Common myeloid progenitor, CD34-positive (primary cell): ENCODE data around the gene SPDYE4. TPM values are rescaled to one million over a fixed set of nuclear protein-coding genes. Genes with fewer than 3 reads are reported as not detected.
A peak's percentile ranks its signal among the peaks of the same experiment; 100 is the strongest.
"Not testable (repeated sequence)": the region's sequence is repeated elsewhere in the genome, so short reads cannot be mapped to it uniquely, and the experiment has no call there.

ENCODE experiments used
- CTCF ChIA-PET: fragments of 350-600 bp; sonication (Branson Sonifier 250); formaldehyde crosslinking; loops from one replicate; lab custom pipeline; 2021; ENCODE audit warnings: antibody characterized with exemption; lab: Charles Lee
- POLR2A ChIA-PET: fragments of 350-600 bp; sonication (Branson Sonifier 250); formaldehyde crosslinking; loops from one replicate; lab custom pipeline; 2021; ENCODE audit warnings: antibody characterized with exemption; lab: Charles Lee
- DNase-seq, 3 donors: peaks; one replicate each; pipeline versions ENCODE4 v3.0.0 to v3.0.0-alpha.2; 2013
- H3K27ac ChIP-seq, 2 experiments: 1 replicate in 1 of 2; 2 replicates in 1 of 2; pipeline ENCODE4 v1.7.0; 2013; ENCODE audit warnings: inconsistent platforms in 2 of 2, low read length in 2 of 2, mild to moderate bottlenecking in 2 of 2, low read depth in 1 of 2, moderate library complexity in 1 of 2; ENCODE audit not compliant: severe bottlenecking in 2 of 2, insufficient read depth in 1 of 2, poor library complexity in 1 of 2
- H3K27me3 ChIP-seq, 5 experiments: replicated peaks in 2 of 5; 1 replicate in 3 of 5; 2 replicates in 2 of 5; pipeline versions ENCODE4 v1.6.1 to v1.7.0; 2013; ENCODE audit warnings: low read length in 4 of 5, mild to moderate bottlenecking in 2 of 5, moderate library complexity in 2 of 5, inconsistent platforms in 1 of 5; ENCODE audit not compliant: insufficient read depth in 5 of 5, control insufficient read depth in 4 of 5
- H3K36me3 ChIP-seq, 4 experiments: 1 replicate in 2 of 4; 2 replicates in 2 of 4; pipeline versions ENCODE4 v1.6.1 to v1.7.0; 2013; ENCODE audit warnings: low read length in 3 of 4, control low read depth in 1 of 4, mild to moderate bottlenecking in 1 of 4; ENCODE audit not compliant: control insufficient read depth in 4 of 4, insufficient read depth in 4 of 4
- H3K4me1 ChIP-seq, 4 experiments: 1 replicate in 3 of 4; 2 replicates in 1 of 4; pipeline versions ENCODE4 v1.6.1 to v1.7.1; 2013; ENCODE audit warnings: low read length in 3 of 4, mild to moderate bottlenecking in 3 of 4, control low read depth in 1 of 4, inconsistent platforms in 1 of 4, moderate library complexity in 1 of 4; ENCODE audit not compliant: control insufficient read depth in 4 of 4, insufficient read depth in 4 of 4; ENCODE audit errors: control extremely low read depth in 1 of 4
- H3K4me3 ChIP-seq, 7 experiments: 1 replicate in 4 of 7; 2 replicates in 3 of 7; pipeline versions ENCODE4 v1.5.1 to v1.7.0; 2013; ENCODE audit warnings: mild to moderate bottlenecking in 7 of 7, low read length in 6 of 7, moderate library complexity in 6 of 7, inconsistent platforms in 2 of 7, low read depth in 2 of 7, control low read depth in 1 of 7; ENCODE audit not compliant: insufficient read depth in 4 of 7, control insufficient read depth in 1 of 7; ENCODE audit errors: extremely low read depth in 1 of 7
- H3K9me3 ChIP-seq, 5 experiments: 1 replicate in 4 of 5; 2 replicates in 1 of 5; pipeline versions ENCODE4 v1.6.1 to v1.7.1; 2013; ENCODE audit warnings: low read length in 4 of 5, mild to moderate bottlenecking in 2 of 5, inconsistent platforms in 1 of 5, low read depth in 1 of 5, moderate library complexity in 1 of 5; ENCODE audit not compliant: control insufficient read depth in 4 of 5, insufficient read depth in 2 of 5; ENCODE audit errors: control extremely low read depth in 1 of 5
- WGBS: methylation state at CpG from one replicate; pipeline ENCODE4 v1.1.5; 2013; ENCODE audit not compliant: insufficient coverage; 5-methylcytosine and 5-hydroxymethylcytosine counted together
- polyA plus RNA-seq: library from polyadenylated mRNA; unstranded; fragments of 120-200 nt; gene quantifications from one replicate; pipeline ENCODE4 v1.2.1, GENCODE V29; 2013

The SPDYE4 gene, protein sequence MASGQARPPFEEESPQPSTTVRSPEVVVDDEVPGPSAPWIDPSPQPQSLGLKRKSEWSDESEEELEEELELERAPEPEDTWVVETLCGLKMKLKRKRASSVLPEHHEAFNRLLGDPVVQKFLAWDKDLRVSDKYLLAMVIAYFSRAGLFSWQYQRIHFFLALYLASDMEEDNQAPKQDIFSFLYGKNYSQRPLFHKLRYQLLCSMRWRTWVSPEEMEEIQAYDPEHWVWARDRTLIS
- 0.09 TPM for polyA plus RNA-seq

GRCh38 chr17:8758137-8758596, at the start of gene SPDYE4:
Gene SPDYE4, minus strand, starts transcription at chr17:8758546. Its CDS starts 164 bp downstream, at chr17:8758382.
- Histone ChIP-seq H3K27ac (no peak within 1 kb of the TSS), H3K4me1 (no peaks in the 10 kb centered on the region), H3K9me3 (no peaks in the 10 kb centered on the region), H3K36me3 (no peaks in the 10 kb centered on the region), H3K4me3 (no peak within 1 kb of the TSS), H3K27me3 (peaks cover 0 to 2% (median 0%) of the 10 kb centered on the region in 5 experiments)
- CTCF ChIA-PET: interaction anchor here (7.9 kb wide), 1 partner anchor 26 kb away, joined by 77 read pairs; no protein-coding TSS in a partner anchor
- WGBS: over 99% methylated on average over 15 of the region's 15 CpGs
- POLR2A ChIA-PET: no interaction called here
- no peak for DNase-seq

DNA sequence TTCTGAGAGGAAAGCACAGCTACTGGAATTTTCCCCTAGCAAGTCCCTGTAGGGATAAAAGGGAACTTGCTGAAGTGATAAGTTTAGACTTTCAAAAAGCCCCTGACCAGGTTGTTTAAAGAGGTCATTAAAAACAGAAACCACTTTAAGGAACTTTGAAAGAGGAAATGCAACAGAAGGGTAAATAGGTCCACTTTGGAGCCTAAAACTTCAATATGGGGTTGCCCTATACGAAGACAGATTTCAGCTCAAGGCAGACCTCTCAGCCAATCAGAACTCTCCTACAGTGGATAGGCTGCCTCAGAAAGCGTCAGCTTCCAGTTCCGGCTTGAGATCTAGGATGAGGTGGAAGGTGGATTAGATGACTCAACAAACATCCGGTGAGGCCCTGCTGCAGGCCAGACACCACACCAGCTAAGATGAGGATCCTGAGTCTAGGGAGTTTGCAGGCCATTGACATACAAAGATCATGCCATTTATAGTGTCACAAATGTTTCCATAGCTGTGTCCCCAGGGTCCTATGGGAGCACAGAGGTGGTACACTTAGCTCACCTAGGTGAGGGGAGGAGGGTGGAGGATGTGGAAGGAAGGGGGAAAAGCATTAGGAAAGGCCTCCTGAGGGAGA, 48.7 kb upstream of the SPDYE4 start:
- Histone ChIP-seq H3K9me3 (peaks cover 2 to 23% (median 8%) of the 10 kb centered on the region in 5 experiments), H3K4me1 (peaks cover 0 to 18% (median 8%) of the 10 kb centered on the region in 4 experiments), H3K36me3 (peaks cover 4 to 39% (median 12%) of the 10 kb centered on the region in 4 experiments), H3K4me3 (no peak overlapping the region), H3K27me3 (no peaks in the 10 kb centered on the region), H3K27ac (no peak overlapping the region)
- ChIA-PET CTCF (interaction anchor here (0.6 to 1.1 kb wide), 3 partner anchors 15 to 314 kb away, joined by 3 to 5 read pairs (median 3); no protein-coding TSS in a partner anchor), POLR2A (no interaction called here)
- DNase-seq: peak; percentile 12 to 56 (median 52)
- 60% methylated on average over 1 of the region's 4 CpGs for WGBS

- Histone ChIP-seq H3K36me3 (peaks cover 4 to 37% (median 12%) of the 10 kb centered on the region in 4 experiments), H3K9me3 (peaks cover 2 to 23% (median 6%) of the 10 kb centered on the region in 5 experiments), H3K27me3 (no peaks in the 10 kb centered on the region), H3K4me3 (no peak overlapping the region), H3K4me1 (peaks cover 0 to 18% (median 8%) of the 10 kb centered on the region in 4 experiments), H3K27ac (no peak overlapping the region)
- POLR2A ChIA-PET: no interaction called here
- CTCF ChIA-PET: interaction anchor here (1.1 to 1.7 kb wide), 3 partner anchors 10 to 88 kb away, joined by 4 to 6 read pairs (median 5); no protein-coding TSS in a partner anchor
- DNase-seq: no peak
- WGBS: 96% methylated on average over 3 of the region's 3 CpGs
These were observed 48.0 kb upstream of the SPDYE4 start for GRCh38 chr17:8806253-8806925.

DNA sequence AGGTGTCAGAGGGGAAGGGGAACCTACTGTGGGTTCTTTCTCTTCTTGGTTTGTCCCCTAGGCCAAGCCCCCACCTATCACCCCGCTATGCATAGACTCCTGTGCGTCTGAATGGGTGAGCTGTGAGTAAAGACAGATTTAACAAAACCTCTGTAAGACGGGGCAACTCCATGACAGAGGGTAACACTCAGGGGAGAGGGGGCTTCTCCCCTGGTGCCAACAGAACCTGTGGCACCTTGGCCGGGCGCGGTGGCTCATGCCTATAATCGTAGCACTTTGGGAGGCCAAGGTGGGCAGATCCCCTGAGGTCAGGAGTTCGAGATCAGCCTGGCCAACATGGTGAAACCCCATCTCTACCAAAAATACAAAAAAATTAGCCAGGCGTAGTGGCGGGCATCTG, 47.0 kb upstream of the SPDYE4 start:
- CTCF ChIA-PET: interaction anchor here (1.0 to 1.8 kb wide), 7 partner anchors 9 to 53 kb away, joined by 3 to 6 read pairs (median 4); no protein-coding TSS in a partner anchor
- H3K27me3 ChIP-seq, H3K4me3 ChIP-seq, H3K27ac ChIP-seq, POLR2A ChIA-PET: not testable (repeated sequence)
- peak in 1 of 3 donors; percentile 17 for DNase-seq
- peaks cover 4 to 29% (median 13%) of the 10 kb centered on the region in 4 experiments for H3K36me3 ChIP-seq
- H3K4me1 ChIP-seq: peaks cover 0 to 18% (median 8%) of the 10 kb centered on the region in 4 experiments
- H3K9me3 ChIP-seq: peaks cover 0 to 18% (median 2%) of the 10 kb centered on the region in 5 experiments
- 100% methylated on average over 8 of the region's 10 CpGs for WGBS

- Histone ChIP-seq H3K27me3 (no peaks in the 10 kb centered on the region), H3K36me3 (peaks cover 0 to 19% (median 9%) of the 10 kb centered on the region in 4 experiments), H3K4me3 (no peak overlapping the region), H3K27ac (no peak overlapping the region), H3K4me1 (peaks cover 0 to 18% (median 10%) of the 10 kb centered on the region in 4 experiments), H3K9me3 (peaks cover 0 to 6% (median 0%) of the 10 kb centered on the region in 5 experiments)
- ChIA-PET POLR2A (no interaction called here), CTCF (interaction anchor here (0.6 to 2.2 kb wide), 9 partner anchors 21 to 398 kb away, joined by 3 to 15 read pairs (median 4); no protein-coding TSS in a partner anchor)
- peak in 2 of 3 donors; percentile 12 to 36 for DNase-seq
- 97% methylated on average over 19 of the region's 19 CpGs for WGBS
These were observed 45.4 kb upstream of the SPDYE4 start for GRCh38 chr17:8803531-8804420.
